Measurements from ENCODE around the gene NMU.
"Not testable (repeated sequence)": the region's sequence is repeated elsewhere in the genome, so short reads cannot be mapped to it uniquely, and the experiment has no call there.

Gene NMU

DNA sequence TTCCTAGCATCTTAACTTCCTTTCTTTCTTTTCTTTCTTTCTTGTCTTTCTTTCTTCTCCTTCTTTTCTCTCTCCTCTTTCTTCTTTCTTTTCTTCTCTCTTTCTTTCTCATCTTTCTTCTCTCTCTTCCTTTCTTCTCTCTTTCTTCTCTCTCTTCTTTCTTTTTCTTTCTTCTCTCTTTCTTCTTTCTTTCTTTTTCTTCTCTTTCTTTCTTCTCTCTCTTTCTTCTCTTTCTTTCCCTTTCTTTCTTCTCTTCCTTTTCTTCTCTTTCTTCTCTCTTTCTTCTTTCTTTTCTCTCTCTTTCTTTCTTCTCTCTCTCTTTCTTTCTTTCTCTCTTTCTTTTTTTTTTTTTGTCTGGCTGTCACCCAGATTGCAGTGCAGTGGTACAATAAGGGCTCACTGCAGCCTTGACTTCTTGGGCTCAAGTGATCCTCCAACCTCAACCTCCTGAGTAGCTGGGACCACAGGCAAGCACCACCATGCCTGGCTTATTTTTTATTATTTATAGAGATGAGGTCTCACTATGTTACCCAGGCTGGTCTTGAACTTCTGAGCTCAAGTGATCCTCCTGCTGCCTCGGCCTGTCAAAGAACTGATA, 17.5 kb downstream of the NMU start:
- no peak for DNase-seq

DNA sequence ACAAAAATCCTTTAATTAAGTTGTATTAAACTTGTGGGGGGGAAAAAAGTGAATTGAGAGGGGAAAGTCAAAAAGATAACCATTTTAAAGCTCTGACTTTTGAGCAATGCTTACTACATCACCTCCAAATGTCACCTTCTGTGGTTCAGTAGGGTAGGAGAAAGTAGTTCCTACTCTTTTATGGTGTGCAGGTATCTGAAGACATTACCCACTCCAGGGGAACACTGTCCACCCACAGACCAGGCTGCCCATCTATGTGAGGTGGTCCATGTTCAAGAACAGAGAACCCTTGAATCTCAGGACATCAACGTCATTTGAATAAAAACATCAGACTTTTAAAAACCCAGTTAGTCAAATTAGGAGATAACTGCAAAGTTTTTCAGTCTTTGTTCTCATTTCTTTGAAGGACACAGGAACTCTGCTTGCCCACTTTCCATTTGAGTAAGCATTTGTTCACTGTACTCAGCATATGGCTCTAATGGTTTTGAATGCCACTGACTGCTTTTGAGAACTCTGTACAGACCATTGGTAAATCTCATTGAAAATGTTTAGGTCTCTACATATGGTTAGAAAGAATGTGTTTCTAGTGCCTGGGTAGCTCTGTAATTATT, 18.4 kb downstream of the NMU start:
- DNase-seq = no peak

DNA sequence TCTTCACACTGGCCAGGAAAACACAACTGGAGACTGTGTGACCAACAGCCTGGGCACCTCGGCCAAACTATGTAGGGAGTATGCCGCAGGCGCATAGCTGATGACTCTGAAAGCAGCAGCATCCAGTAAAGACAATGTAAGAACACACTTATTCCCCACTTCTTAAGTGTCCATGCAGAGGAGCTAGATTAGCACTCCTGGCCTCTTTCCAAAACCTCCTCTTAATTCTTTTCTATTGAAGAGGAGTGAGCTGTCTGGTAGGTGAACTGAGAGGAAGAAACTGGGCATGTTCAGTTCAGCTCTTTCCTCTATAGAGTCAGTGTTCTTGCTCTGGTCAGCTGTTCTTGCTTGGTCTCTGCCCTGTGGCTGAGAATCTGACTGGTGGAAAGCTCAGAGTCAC, 21.1 kb downstream of the NMU start:
- no peak for DNase-seq

DNA sequence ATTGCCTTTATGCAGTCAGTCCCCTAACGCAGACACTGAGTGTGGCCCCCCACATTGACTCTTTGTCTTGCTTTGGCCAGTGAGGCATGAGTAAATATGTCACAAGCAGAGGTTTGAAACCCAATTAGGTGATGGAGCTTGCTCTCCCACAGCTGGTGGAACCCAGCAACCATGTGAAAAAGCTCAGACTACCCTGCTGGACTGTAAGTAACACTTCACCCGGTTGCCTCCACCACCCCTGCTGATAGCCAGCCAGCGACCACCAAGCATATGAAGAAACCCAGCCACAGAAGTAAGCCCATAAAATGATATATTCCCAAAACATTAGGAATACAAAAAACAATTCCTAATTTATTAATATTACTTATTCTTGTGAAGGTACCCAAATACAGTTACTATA, 22.5 kb downstream of the NMU start:
- DNase-seq = no peak

DNA sequence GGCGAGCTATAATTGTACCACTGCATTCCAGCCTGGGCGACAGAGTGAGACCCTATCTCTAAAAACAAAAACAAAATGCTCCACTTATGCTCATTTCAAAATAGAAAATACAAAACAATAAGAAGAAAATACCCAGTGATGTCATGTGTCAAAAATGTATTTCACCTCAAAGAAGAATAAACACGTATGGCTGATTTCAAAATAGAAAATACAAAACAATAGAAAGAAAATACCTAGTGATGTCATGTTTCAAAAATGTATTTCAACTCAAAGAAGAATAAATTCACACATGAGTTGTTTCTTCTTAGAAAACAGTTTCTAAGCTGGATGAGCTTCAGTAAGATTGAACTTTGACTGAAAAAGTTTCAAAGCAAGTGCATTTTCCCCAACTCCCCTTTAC, 23.8 kb downstream of the NMU start:
- DNase-seq = no peak

DNA sequence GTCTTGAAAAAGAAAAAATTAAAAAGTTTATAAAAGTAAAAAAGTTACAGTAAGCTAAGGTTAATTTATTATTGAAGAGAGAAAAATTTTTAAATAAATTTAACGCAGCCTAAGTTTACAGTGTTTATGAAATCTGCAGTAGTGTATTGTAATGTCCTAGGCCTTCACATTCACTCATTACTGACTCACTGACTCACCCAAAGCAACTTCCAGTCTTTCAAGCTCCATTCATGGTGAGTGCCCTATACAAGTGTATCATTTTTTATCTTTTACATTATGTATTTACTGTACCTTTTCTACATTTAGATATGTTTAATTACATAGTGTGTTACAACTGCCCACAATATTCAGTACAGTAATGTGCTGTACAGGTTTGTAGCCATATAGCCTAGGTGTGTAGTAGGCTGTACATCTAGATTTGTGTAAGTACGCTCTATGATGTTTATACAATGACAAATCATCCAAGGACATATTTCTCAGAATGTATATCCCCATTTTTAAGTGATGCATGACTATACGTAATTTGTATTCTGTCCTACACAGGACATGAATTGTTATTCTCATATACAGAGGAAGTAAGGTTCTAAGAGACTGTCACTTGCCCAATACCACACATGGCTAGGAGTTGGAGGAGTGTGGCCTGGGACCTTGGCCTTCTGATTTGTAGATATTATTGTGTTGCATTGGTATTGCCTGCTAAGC, 24.6 kb downstream of the NMU start:
- no peak for DNase-seq

DNA sequence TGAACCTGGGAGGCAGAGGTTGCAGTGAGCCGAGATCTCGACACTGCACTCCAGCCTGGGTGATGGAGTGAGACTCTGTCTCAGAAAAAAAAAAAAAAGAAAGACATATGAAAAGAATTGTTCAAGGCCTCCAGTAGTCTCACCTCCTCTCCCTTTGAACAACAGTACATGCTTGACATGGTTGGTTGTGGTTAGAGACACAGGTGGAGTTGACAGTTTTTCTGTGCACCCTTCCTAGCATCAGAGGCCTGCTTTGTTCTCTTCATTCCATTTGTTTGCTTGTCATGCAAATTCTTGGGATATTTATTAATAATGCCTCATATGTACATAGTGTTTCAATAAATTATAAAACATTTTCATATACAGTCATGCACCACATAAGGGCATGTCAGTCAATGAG, 25.7 kb downstream of the NMU start:
- DNase-seq = no peak

DNA sequence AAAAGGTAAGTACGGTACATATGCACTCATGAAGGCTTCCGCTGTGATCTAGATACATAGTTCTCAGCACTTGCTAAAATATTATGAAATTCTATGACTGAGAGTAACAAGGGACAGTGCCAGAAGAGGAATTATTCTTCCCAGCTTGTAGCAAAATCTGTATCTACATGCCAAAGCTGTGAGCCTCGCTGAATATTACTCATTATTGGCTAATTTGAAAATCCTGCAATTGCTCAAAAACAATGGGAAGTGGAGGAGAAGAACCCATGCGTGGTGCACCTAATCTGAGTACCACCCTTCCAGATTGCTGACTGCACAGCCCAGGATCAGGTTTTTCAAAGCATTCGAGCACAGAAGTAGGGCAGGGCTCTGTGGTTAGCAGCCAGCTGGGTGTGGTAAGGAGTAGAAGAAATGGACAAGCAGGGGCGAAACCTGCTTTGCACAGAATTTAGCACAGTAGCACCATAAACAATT, 26.7 kb downstream of the NMU start:
- no peak for DNase-seq

DNA sequence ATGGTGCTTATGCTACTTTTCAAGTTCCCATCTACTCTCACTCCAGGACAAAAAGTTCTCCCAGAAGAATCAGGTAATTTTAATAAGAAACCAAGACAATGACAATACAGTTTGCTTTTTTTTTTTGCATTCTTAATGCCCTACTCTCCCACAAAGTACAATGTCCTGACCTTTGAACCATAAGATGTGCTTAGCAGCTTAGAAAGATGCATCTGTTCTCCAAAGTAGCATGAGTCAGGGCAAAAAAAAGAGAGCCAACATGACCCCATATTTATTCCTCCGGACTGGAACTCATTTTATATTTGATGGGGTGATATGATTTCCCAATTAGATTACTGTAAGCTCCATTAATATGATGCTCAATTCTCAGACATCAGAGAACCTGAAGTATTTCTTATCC, 27.5 kb downstream of the NMU start:
- DNase-seq = no peak

DNA sequence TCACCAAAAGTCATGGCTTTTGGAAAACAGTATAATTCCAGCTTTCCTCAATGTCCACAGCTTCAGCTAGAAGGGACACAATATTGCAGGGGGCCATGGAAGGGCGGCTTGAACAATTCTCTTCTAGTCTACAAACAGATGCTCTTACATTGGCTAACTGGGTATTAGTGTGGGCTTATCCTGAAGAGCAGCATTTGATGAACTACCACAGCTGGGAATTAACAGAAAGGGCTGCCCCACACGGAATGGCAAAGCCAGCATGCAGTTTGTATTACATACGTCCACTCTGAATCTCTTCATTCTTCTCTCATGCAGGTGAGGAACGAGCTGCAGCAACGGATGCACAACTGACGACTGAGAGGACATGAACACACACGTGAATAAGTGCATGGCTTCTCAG, 31.1 kb downstream of the NMU start:
- no peak for DNase-seq

DNA sequence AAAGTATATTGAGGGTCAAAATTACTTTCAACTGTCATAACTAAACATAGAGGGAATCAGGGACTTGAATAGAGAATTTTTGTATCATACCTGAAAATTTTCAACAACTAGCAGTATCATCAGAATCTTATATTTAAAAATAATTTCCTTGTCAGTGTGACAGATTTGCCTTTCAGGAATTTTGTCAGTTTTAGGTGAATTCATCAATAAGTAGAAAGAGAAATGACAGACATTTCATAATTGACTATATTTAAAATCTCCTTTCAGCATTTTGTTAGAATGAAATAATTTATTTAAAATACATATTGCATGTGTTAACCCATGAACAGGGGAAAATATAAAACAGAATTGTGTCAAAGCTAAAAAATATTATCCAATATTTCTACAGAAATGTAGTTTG, 35.5 kb downstream of the NMU start:
- DNase-seq = no peak

DNA sequence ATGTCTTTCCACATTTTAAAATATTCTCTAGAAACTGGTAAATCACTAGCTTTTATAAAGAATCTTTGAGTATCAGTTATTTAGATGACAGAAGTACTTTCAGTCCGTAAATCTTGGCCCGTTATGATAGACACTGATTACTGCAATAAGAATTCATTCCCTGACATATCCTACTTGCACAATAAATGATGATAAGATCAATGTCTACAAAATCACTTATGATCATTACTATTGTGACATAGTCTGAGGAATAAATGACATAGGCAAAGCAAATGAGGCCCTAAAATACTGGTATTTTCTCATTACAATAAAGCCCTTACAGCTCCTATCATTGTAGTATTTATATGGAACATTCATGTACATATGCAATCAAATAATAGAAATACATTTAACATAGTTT, 37.5 kb downstream of the NMU start:
- DNase-seq = no peak

DNA sequence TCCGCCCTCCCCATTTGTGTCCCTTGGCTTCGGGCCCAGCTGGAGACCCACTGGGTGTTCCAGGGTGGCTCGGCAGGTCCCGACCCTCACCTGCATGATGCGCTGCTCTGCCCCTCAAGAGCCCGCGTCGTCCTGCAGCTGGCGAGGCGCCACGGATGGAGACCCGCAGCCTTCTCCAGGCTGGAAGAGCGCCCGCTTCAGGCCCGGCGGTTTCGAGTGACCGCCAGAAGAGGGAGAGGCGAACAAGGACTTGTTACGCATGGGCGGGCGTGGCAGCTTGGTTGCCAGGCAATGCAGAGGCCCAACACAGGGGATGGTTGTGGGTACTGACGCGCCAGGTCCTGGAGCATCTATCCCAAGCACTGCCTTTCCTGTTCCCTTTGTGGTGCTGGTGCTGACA, 44.1 kb downstream of the NMU start, which contains the start of gene PDCL2:
TSS of gene PDCL2 (minus strand) at position 232 of the 400 bp plus-strand sequence. CDS start at position 96, 136 bp downstream.
- DNase-seq = no peak

DNA sequence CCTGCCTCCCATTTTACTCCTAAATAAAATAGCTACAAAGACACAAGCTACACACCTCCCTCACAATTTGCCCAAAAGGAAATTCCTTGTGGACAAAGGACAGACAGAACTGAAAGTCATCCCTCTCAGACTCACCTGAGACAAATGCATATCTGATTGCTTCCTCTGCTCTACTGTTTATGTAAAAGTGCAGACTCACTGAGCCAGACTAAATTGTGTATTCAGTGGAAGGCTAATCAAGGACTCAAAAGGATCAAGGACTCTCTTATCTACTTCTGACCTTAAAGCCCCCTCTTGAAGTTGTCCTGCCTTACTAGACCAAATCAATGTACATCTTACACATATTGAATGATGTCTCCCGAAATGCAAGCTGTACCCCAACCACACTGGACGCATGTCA, 47.9 kb downstream of the NMU start:
- no peak for DNase-seq

DNA sequence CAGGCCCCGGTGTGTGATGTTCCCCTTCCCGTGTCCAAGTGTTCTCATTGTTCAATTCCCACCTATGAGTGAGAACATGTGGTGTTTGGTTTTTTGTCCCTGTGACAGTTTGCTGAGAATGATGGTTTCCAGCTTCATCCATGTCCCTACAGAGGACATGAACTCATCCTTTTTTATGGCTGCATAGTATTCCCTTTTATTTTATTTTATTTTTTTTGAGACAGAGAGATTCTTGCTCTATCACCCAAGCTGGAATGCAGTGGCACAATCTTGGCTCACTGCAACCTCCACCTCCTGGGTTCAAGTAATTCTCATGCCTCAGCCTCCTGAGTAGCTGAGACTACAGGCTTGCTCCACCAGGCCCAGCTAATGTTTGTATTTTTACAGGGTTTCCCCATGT, 53.3 kb downstream of the NMU start:
- DNase-seq = not testable (repeated sequence)

DNA sequence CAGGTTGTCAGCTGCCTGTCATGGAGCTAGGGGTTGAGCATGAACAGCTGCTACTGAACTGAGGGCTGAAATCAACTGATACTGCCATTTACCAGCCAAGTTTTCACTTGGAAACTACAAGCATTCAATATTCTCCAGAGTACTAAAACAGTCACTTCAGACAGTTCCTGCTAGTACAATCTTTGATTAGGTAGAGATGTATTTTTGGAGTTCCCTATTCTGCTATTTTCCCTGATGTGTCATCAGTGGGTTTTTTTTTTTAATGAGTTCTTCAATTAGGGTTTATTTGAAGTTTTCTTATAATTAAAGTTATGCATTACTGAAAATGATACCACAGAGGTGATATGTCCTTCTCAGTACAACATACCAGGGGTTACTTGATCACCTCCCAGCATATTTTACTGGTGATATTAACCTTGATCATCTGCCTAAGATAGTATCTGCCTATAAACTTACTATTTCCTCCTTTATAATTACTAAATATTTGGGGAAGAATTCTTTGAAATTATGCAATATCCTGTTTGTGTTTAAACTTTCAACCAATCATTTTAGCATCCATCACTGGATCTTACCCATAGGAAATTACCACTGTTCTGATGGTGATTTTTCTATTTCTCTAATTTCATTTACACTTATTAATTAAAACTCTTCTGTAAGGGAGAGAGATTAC, 57.6 kb downstream of the NMU start:
- no peak for DNase-seq

DNA sequence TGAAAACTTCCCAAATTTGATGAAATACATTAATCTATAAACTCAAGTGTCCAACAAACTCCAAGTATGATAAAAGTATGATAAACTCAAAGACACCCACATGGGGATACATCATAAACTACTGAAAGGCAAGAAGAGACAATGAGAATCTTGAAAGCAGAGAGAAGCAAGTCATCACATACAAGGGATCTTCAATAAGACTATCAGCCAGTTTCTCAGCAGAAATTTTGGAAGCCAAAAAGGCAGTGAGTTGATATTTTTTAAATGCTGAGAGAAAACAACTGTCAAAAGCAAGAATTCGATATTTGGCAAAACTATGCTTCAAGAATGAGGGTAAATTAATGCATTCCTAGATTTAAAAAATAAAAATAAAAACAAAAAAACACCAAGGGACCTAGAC, 60.6 kb downstream of the NMU start:
- DNase-seq = no peak

DNA sequence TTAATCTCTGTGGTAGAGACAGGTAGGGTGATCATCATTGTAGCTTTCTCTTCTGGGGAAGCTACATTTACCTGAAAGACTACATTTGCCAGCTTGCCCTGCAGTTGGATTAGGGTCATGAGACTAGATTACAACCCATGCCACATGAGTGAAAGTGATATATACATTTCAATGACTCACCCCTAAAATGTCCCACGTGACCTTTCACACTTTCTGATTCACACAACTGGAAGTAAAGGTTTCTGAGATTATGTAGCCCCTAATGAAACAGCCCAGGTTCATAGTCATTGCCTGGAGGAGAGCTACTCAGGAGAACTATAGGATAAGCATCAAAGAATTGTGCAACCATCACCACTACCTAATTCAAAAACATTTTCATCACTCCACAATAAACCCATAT, 61.8 kb downstream of the NMU start:
- no peak for DNase-seq

DNA sequence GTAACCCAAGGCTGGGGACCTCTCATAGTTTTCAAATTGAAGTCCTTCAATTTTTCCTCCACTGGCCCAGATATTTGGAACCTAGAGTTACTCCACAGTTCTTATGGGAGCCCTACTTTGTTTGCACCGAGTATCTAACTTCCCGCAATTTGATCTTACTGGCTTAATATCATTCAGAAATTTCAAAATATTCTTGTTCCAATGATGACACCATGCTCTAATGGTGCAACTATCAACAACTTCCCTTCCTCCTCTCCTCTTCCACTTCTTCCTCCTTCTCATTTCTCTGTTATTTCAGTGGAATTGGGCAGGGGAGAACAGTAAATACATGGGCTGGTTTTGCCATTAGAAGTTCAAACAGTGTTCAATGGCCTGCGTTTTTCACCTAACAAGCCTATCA, 64.3 kb downstream of the NMU start:
- no peak for DNase-seq

DNA sequence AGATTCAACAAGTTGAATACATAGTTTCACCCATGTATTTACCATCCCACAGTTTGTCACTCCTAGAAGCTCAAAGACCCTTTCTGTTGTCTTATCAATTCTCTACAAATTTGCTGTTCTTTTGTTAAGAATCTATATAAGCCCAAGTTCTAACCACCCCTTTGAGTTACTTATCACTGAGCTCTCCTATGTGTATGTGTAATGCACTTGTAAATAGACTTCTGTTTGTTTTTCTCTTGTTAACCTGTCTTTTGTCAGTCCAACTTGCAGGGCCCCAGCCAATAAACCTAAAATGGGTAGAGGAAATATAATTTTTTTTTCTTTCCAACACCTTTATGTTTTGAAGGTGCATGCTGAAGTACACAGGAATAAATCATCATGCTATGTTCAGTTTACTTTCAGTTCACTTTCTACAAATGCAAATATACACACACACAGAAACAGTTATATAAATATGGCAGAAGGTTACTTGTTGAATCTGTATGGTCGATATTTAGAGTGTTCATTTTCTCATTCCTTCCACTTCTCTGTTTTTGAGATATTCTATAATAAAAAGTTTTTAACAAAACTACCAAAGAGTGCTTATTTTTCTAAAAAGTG, 67.1 kb downstream of the NMU start:
- no peak for DNase-seq

DNA sequence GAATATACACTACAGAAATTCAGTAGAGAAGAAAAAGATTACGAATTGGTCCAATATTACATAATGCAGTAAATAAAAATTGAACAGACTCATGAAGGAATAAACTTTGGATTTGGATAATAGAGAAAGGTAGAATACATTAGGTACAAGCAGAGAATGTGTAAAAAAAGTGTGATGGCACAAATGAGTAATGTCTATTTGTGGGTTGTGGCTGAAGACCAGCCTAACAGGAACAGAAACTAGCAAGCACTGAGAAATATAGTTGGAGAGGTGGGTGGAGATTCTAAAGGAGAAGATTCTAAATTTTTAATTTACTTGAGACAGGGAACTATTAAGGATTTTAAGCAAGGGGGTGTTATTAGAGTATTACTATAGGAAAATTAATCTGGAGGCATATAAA, 74.2 kb downstream of the NMU start:
- no peak for DNase-seq

DNA sequence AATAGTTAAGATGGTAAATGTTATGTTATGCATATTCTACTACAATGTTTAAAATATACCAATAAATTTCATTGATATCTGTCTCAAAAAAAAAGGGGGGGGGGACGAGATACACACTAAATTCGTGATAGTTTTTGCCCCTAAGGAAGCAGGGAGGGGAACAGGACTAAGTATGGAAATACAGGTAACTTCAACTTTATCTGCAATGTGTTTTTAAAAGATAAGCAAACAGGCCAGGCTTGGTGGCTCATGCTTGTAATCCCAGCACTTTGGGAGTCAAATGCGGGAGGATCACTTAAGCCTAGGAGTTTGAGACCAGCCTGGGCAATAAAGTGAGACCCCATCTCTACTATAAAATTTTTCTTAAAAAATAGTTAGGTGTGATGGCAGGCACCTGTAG, 76.0 kb downstream of the NMU start:
- DNase-seq = no peak

DNA sequence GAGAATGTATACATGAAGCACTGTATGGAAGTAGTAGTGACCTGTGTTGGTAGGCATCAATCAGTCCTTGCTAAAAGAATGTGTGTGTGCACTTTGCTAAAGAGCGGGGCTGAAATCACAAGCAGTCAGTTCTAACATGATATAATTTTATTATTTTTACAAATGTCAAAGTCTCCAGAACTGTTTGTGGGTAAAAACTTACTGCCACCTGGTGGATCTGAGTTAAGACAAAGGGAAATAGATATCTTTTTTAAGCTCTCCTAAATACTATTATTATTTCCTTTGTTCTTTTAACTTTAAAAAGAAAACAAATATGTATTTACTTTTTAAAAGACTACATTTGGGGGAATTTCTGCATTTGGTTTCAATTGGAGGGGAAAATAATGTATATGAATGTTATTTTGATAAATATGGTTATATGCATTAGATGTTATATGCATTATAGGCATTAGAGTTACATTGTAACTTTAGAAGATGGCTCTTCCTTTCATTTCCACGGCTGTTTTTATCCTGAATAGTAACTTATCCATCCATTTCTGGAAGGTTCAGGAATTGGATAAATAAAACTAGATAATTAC, 81.6 kb downstream of the NMU start:
- no peak for DNase-seq

Data from stimulated activated CD4-positive, alpha-beta T cell treated with anti-CD3 and anti-CD28 coated beads, Interleukin-12 subunit alpha, Interleukin-12 subunit beta, amount 100 ng/mL, for 4 hours (primary cell).